ENCODE measurements around the gene IL25.

Gene IL25

GRCh38 chr14:23348297-23348655 lies 24.3 kb upstream of the IL25 start:
- no peak for TF ChIP-seq CTCF (IDR thresholded peaks at IDR 0.05)
- DNase-seq (ENCODE audit: low spot score) = no peak
- H3K4me3 ChIP-seq = no peak overlapping the region
- H3K27ac ChIP-seq = no peak overlapping the region

GRCh38 chr14:23349156-23349845 lies 23.3 kb upstream of the IL25 start:
- DNase-seq (ENCODE audit: low spot score) = peak; percentile 64
- no peak overlapping the region for H3K27ac ChIP-seq
- no peak overlapping the region for H3K4me3 ChIP-seq
- no peak for TF ChIP-seq CTCF (IDR thresholded peaks at IDR 0.05)

- Histone ChIP-seq H3K4me3 (peak overlapping the region; percentile 91), H3K27ac (peak overlapping the region; percentile 50 to 84)
- no peak for TF ChIP-seq CTCF (IDR thresholded peaks at IDR 0.05)
- DNase-seq (ENCODE audit: low spot score) = peak; percentile 72
These were observed 20.7 kb upstream of the IL25 start for GRCh38 chr14:23351681-23352505.

GRCh38 chr14:23352506-23353432 lies 19.8 kb upstream of the IL25 start, which contains the start of gene SLC22A17:
Gene SLC22A17, minus strand, starts transcription at chr14:23352887.
- DNase-seq (ENCODE audit: low spot score) = peak; percentile 88
- Histone ChIP-seq H3K27ac (peak within 1 kb of the TSS; percentile 50 to 84), H3K4me3 (peak within 1 kb of the TSS; percentile 91)
- no peak for TF ChIP-seq CTCF (IDR thresholded peaks at IDR 0.05)

GRCh38 chr14:23353433-23353780 lies 19.2 kb upstream of the IL25 start:
- H3K27ac ChIP-seq = peak overlapping the region in 1 of 2 donors; percentile 84
- TF ChIP-seq CTCF (IDR thresholded peaks at IDR 0.05) = no peak
- DNase-seq (ENCODE audit: low spot score) = no peak
- no peak overlapping the region for H3K4me3 ChIP-seq

GRCh38 chr14:23354990-23355389 lies 17.6 kb upstream of the IL25 start:
- TF ChIP-seq CTCF (IDR thresholded peaks at IDR 0.05) = no peak
- DNase-seq (ENCODE audit: low spot score) = no peak
- H3K4me3 ChIP-seq = no peak overlapping the region
- no peak overlapping the region for H3K27ac ChIP-seq
